IMR-90 (cell line): Measurements from ENCODE around the gene KRT27. TPM values are rescaled to one million over a fixed set of nuclear protein-coding genes. Genes with fewer than 3 reads are reported as not detected.

Experiments used
- ATAC-seq: fragments of 200-7000 bp; cut with Tn5 transposase; 2 replicates; pipeline ENCODE4 v1.9.1; 2020; ENCODE audit warnings: low read depth, mild to moderate bottlenecking, moderate library complexity
- BruUV-seq: library from RNA; stranded (reverse); fragments of 400-500 nt; replicated peaks from 2 replicates; lab custom pipeline; 2021; lab: Mats Ljungman, UMichigan
- CTCF ChIA-PET: fragments of 300-600 bp; formaldehyde crosslinking; extraction: SDS; loops from one replicate; lab custom pipeline; 2021; ENCODE audit warnings: antibody characterized with exemption; lab: Yijun Ruan, JAX
- POLR2A ChIA-PET: fragments of 300-600 bp; sonication (Branson Sonifier 250); formaldehyde crosslinking; loops from one replicate; lab custom pipeline; 2022; ENCODE audit warnings: antibody characterized with exemption; ENCODE audit not compliant: unreplicated experiment; lab: Charles Lee
- DNase-seq: peaks from one replicate; pipeline ENCODE4 v3.0.0; 2013
- H2AFZ ChIP-seq: replicated peaks from 2 replicates; pipeline ENCODE3; 2013; ENCODE audit warnings: low read length, mild to moderate bottlenecking; ENCODE audit not compliant: poor library complexity
- H2AK5ac ChIP-seq: 2 replicates; pipeline ENCODE4 v1.6.1; 2013; ENCODE audit warnings: low read depth, low read length, inconsistent platforms
- H2AK9ac ChIP-seq: replicated peaks from 2 replicates; pipeline ENCODE3; 2013; ENCODE audit warnings: mild to moderate bottlenecking, low read depth, low read length, moderate library complexity; ENCODE audit not compliant: poor library complexity
- H2BK120ac ChIP-seq: 2 replicates; pipeline ENCODE4 v1.6.1; 2013; ENCODE audit warnings: low read depth, low read length, inconsistent platforms
- H2BK15ac ChIP-seq: 3 replicates; pipeline ENCODE4 v1.6.1; 2013; ENCODE audit warnings: low read depth, low read length, inconsistent platforms
- H2BK20ac ChIP-seq: 2 replicates; pipeline ENCODE4 v1.6.1; 2013; ENCODE audit warnings: low read depth, mild to moderate bottlenecking, inconsistent platforms, low read length, moderate library complexity
- H2BK5ac ChIP-seq: 2 replicates; pipeline ENCODE4 v1.6.1; 2013; ENCODE audit warnings: mild to moderate bottlenecking, low read depth, low read length, inconsistent platforms; ENCODE audit not compliant: poor library complexity, severe bottlenecking
- H3K14ac ChIP-seq: replicated peaks from 2 replicates; pipeline ENCODE4 v1.6.1; 2013; ENCODE audit warnings: low read depth, low read length, inconsistent platforms
- H3K18ac ChIP-seq: 2 replicates; pipeline ENCODE4 v1.6.1; 2013; ENCODE audit warnings: low read depth, low read length, control low read depth
- H3K23ac ChIP-seq: 2 replicates; pipeline ENCODE4 v1.6.1; 2013; ENCODE audit warnings: low read depth, low read length, inconsistent platforms
- H3K27ac ChIP-seq: 2 replicates; pipeline ENCODE4 v1.5.1; 2013; ENCODE audit warnings: mild to moderate bottlenecking, control low read depth, low read length; ENCODE audit not compliant: insufficient read depth
- H3K27me3 ChIP-seq: 2 replicates; pipeline ENCODE4 v1.6.1; 2013; ENCODE audit warnings: low read length; ENCODE audit not compliant: control insufficient read depth, insufficient read depth
- H3K36me3 ChIP-seq: 2 replicates; pipeline ENCODE4 v1.6.1; 2013; ENCODE audit warnings: low read length, mixed read lengths; ENCODE audit not compliant: control insufficient read depth, insufficient read depth
- H3K4ac ChIP-seq: 2 replicates; pipeline ENCODE4 v1.6.1; 2013; ENCODE audit warnings: low read depth, low read length, inconsistent platforms
- H3K4me1 ChIP-seq: 2 replicates; pipeline ENCODE4 v1.6.1; 2013; ENCODE audit warnings: low read length, mixed read lengths; ENCODE audit not compliant: control insufficient read depth, insufficient read depth
- H3K4me2 ChIP-seq: 2 replicates; pipeline ENCODE4 v1.6.1; 2013; ENCODE audit warnings: low read depth, mild to moderate bottlenecking, control low read depth, low read length, moderate library complexity
- H3K4me3 ChIP-seq: 2 replicates; pipeline ENCODE4 v1.5.1; 2013; ENCODE audit warnings: low read depth, mild to moderate bottlenecking, control low read depth, low read length, moderate library complexity; ENCODE audit not compliant: insufficient read depth
- H3K56ac ChIP-seq: 2 replicates; pipeline ENCODE4 v1.6.1; 2013; ENCODE audit warnings: low read length, inconsistent platforms; ENCODE audit not compliant: insufficient read depth; ENCODE audit errors: extremely low read depth
- H3K79me1 ChIP-seq, 2 experiments: 2 replicates each; pipeline ENCODE4 v1.6.1; 2013; ENCODE audit warnings: low read length in 2 of 2, inconsistent platforms in 1 of 2, low read depth in 1 of 2
- H3K9ac ChIP-seq: 2 replicates; pipeline ENCODE4 v1.6.1; 2013; ENCODE audit warnings: low read depth, low read length, control low read depth
- H3K9me1 ChIP-seq: 2 replicates; pipeline ENCODE4 v1.6.1; 2013; ENCODE audit warnings: low read length, inconsistent platforms; ENCODE audit not compliant: insufficient read depth
- H3K9me3 ChIP-seq: 2 replicates; pipeline ENCODE4 v1.6.1; 2013; ENCODE audit warnings: low read length; ENCODE audit not compliant: control insufficient read depth, insufficient read depth
- H4K20me1 ChIP-seq: 2 replicates; pipeline ENCODE4 v1.6.1; 2013; ENCODE audit warnings: low read length, inconsistent platforms; ENCODE audit not compliant: insufficient read depth
- H4K5ac ChIP-seq: 2 replicates; pipeline ENCODE4 v1.6.1; 2013; ENCODE audit warnings: mild to moderate bottlenecking, low read depth, low read length, control low read depth
- H4K8ac ChIP-seq, 2 experiments: 2 replicates each; pipeline ENCODE4 v1.6.1; 2013; ENCODE audit warnings: low read depth in 2 of 2, low read length in 2 of 2, control low read depth in 1 of 2, inconsistent platforms in 1 of 2
- H4K91ac ChIP-seq: 2 replicates; pipeline ENCODE4 v1.6.1; 2013; ENCODE audit warnings: low read depth, low read length, inconsistent platforms; ENCODE audit not compliant: insufficient read depth
- BHLHE40 ChIP-seq: fragments of 150-350 bp; IDR thresholded peaks from 2 replicates; pipeline ENCODE4 v1.6.1; 2016; ENCODE audit warnings: mild to moderate bottlenecking, low read depth, low read length
- CEBPB ChIP-seq: IDR thresholded peaks from 2 replicates; pipeline ENCODE4 v1.6.1; 2012; ENCODE audit warnings: low read depth, low read length, improper control_type of control experiment
- CHD1 ChIP-seq: IDR thresholded peaks from 2 replicates; pipeline ENCODE4 v1.6.1; 2012; ENCODE audit warnings: low read depth, low read length, improper control_type of control experiment
- CTCF ChIP-seq: conservative IDR thresholded peaks from 2 replicates; pipeline ENCODE4 v1.5.1; 2012; ENCODE audit warnings: mild to moderate bottlenecking, low read depth, low read length, improper control_type of control experiment
- ELK1 ChIP-seq: fragments of 150-350 bp; IDR thresholded peaks from 2 replicates; pipeline ENCODE4 v1.6.1; 2016; ENCODE audit warnings: low read depth, mild to moderate bottlenecking, low read length, moderate library complexity, borderline replicate concordance
- FOS ChIP-seq: fragments of 150-350 bp; IDR thresholded peaks from 2 replicates; pipeline ENCODE4 v1.6.1; 2016; ENCODE audit warnings: low read depth, low read length
- MAFK ChIP-seq: IDR thresholded peaks from 2 replicates; pipeline ENCODE4 v1.6.1; 2012; ENCODE audit warnings: low read depth, low read length, improper control_type of control experiment
- MAZ ChIP-seq: IDR thresholded peaks from 2 replicates; pipeline ENCODE4 v1.6.1; 2012; ENCODE audit warnings: low read depth, mild to moderate bottlenecking, low read length, improper control_type of control experiment, moderate library complexity, borderline replicate concordance
- MXI1 ChIP-seq: IDR thresholded peaks from 2 replicates; pipeline ENCODE4 v1.6.1; 2012; ENCODE audit warnings: low read depth, mild to moderate bottlenecking, low read length, moderate library complexity, borderline replicate concordance
- NFE2L2 ChIP-seq: fragments of 150-350 bp; IDR thresholded peaks from 2 replicates; pipeline ENCODE4 v1.6.1; 2016; ENCODE audit warnings: low read depth, mild to moderate bottlenecking, low read length
- POLR2A ChIP-seq: IDR thresholded peaks from 2 replicates; pipeline ENCODE4 v1.6.1; 2012; ENCODE audit warnings: mild to moderate bottlenecking, low read depth, low read length
- RAD21 ChIP-seq: IDR thresholded peaks from 2 replicates; pipeline ENCODE4 v1.6.1; 2012; ENCODE audit warnings: low read length, improper control_type of control experiment
- RCOR1 ChIP-seq: IDR thresholded peaks from 2 replicates; pipeline ENCODE4 v1.6.1; 2012; ENCODE audit warnings: mild to moderate bottlenecking, low read length, improper control_type of control experiment; ENCODE audit not compliant: insufficient replicate concordance
- RFX5 ChIP-seq: IDR thresholded peaks from 2 replicates; pipeline ENCODE4 v1.8.0; 2012; ENCODE audit warnings: low read depth, mild to moderate bottlenecking, low read length, moderate library complexity
- SMC3 ChIP-seq: fragments of 150-350 bp; IDR thresholded peaks from 2 replicates; pipeline ENCODE4 v1.6.1; 2016; ENCODE audit warnings: low read depth, mild to moderate bottlenecking, antibody characterized with exemption, low read length, moderate library complexity
- USF2 ChIP-seq: fragments of 150-350 bp; IDR thresholded peaks from 2 replicates; pipeline ENCODE4 v1.6.1; 2017; ENCODE audit warnings: mild to moderate bottlenecking, antibody characterized with exemption, low read length, low read depth
- WGBS, 2 experiments: methylation state at CpG; one replicate each; pipeline versions ENCODE4 v1.1.5 to v1.1.7; 2013; ENCODE audit warnings: missing lambda C conversion rate in 2 of 2; ENCODE audit not compliant: insufficient read length in 1 of 2; ENCODE audit errors: extremely low coverage in 2 of 2; 5-methylcytosine and 5-hydroxymethylcytosine counted together
- dilution Hi-C: fragments of 300-500 bp; cut with HindIII; formaldehyde crosslinking; loops from one replicate; pipeline ENCODE4 v1.14.3; 2018; ENCODE audit warnings: low sequenced_read_pairs; ENCODE audit not compliant: unreplicated experiment
- in situ Hi-C: fragments of 300-500 bp; cut with MboI; formaldehyde crosslinking; loops from 3 replicates; pipeline ENCODE4 v1.14.3; 2019; ENCODE audit warnings: low sequenced_read_pairs, inconsistent platforms, mixed read lengths
- intact Hi-C: fragments of 100-400 bp; cut with micrococcal nuclease; formaldehyde crosslinking; loops from 2 replicates; pipeline ENCODE4 v1.10.0; 2022
- polyA plus RNA-seq, 3 experiments: library from polyadenylated mRNA; depleted of rRNA; stranded (reverse); fragments of >200 nt; gene quantifications; 2 replicates each; pipeline ENCODE4 v1.2.3, GENCODE V29; 2012; ENCODE audit warnings: low replicate concordance in 1 of 3
- total RNA-seq: library from RNA; depleted of rRNA; stranded (reverse); fragments of >200 nt; gene quantifications from 2 replicates; pipeline ENCODE4 v1.2.3, GENCODE V29; 2012

KRT27 gene
- total and polyA plus RNA-seq, 2 of the 4 experiments (the other 2 are of a cell fraction) = not detected

- CTCF ChIA-PET = no interaction called here
- in situ Hi-C loops = no loop called here
Observed at GRCh38 chr17:40751065-40751464, 31.3 kb downstream of the KRT27 start.

More at GRCh38 chr17:40751065-40751464, 31.3 kb downstream of the KRT27 start:
- no peak overlapping the region for H3K4me3 ChIP-seq
- no peak overlapping the region for H2AK9ac ChIP-seq
- no peaks in the 10 kb centered on the region for H3K4me1 ChIP-seq
- H3K4ac ChIP-seq = no peak overlapping the region
- H2AFZ ChIP-seq = no peak overlapping the region
- no peak overlapping the region for H3K56ac ChIP-seq
- POLR2A ChIA-PET = no interaction called here
- TF ChIP-seq MXI1 = no peak
- TF ChIP-seq USF2 = no peak
- TF ChIP-seq MAZ = no peak
- TF ChIP-seq CHD1 = no peak
- TF ChIP-seq RFX5 = no peak
- no peak for TF ChIP-seq FOS
- no peak for TF ChIP-seq ELK1
- no peak for TF ChIP-seq CTCF
- no peak for TF ChIP-seq NFE2L2
- no peak for TF ChIP-seq BHLHE40
- no peak for TF ChIP-seq MAFK
- no peak for TF ChIP-seq CEBPB
- no peak for TF ChIP-seq RCOR1
- TF ChIP-seq RAD21 = no peak
- TF ChIP-seq POLR2A = no peak
- TF ChIP-seq SMC3 = no peak
- H3K27ac ChIP-seq = no peak overlapping the region
- no peak overlapping the region for H3K4me2 ChIP-seq
- no peak overlapping the region for H3K9ac ChIP-seq
- no peak overlapping the region for H2BK120ac ChIP-seq
- H2BK5ac ChIP-seq = no peak overlapping the region
- H2BK15ac ChIP-seq = no peak overlapping the region
- H3K9me1 ChIP-seq = no peaks in the 10 kb centered on the region
- H3K9me3 ChIP-seq = no peaks in the 10 kb centered on the region
- no peak overlapping the region for H4K8ac ChIP-seq
- no peak overlapping the region for H2AK5ac ChIP-seq
- no peak for ATAC-seq
- peaks cover 19% of the 10 kb centered on the region for H3K27me3 ChIP-seq
- WGBS, 2 experiments = 85% methylated on average over 7 of the region's 14 CpGs; no CpG with 5 or more reads in 1 of the 2 experiments
- no peaks in the 10 kb centered on the region for H4K20me1 ChIP-seq
- DNase-seq = no peak
- H4K91ac ChIP-seq = no peak overlapping the region
- H3K36me3 ChIP-seq = no peaks in the 10 kb centered on the region
- intact Hi-C loops = loop anchor here (10.0 kb wide), 1 partner anchor 46 kb away; the partner anchor contains the start of gene KRT24
- H3K14ac ChIP-seq = no peak overlapping the region
- H4K5ac ChIP-seq = no peak overlapping the region
- H3K18ac ChIP-seq = no peak overlapping the region
- dilution Hi-C loops = no loop called here
- H2BK20ac ChIP-seq = no peak overlapping the region
- no peaks in the 10 kb centered on the region for H3K79me1 ChIP-seq
- no peak overlapping the region for H3K23ac ChIP-seq
- BruUV-seq = no TSS peak
